Measurements from ENCODE around the gene KCNN1. TPM values are rescaled to one million over a fixed set of nuclear protein-coding genes. Genes with fewer than 3 reads are reported as not detected.

KCNN1 gene
- polyA plus RNA-seq, 3 donors = not detected

- peaks cover 19% of the 10 kb centered on the region for H3K79me2 ChIP-seq (ENCODE audit: insufficient read depth, low read length)
- no peak overlapping the region for H3K27ac ChIP-seq (ENCODE audit: low read depth in 1 of 2, low read length in 2 of 2)
- peaks cover 16% of the 10 kb centered on the region for H4K20me1 ChIP-seq (ENCODE audit: insufficient read depth, low read length)
- no peak overlapping the region for H2AFZ ChIP-seq (ENCODE audit: insufficient read depth, low read depth, low read length, poor library complexity, severe bottlenecking)
- H3K9me3 ChIP-seq (replicated peaks in 1 of 2; ENCODE audit: control insufficient read depth in 1 of 2, insufficient read depth in 1 of 2, low read length in 2 of 2) = no peaks in the 10 kb centered on the region
- WGBS (ENCODE audit: insufficient coverage) = 76% methylated on average over 35 of the region's 41 CpGs
- H3K4me1 ChIP-seq (ENCODE audit: control insufficient read depth in 1 of 2, insufficient read depth in 2 of 2, low read length in 2 of 2) = peaks cover 25 to 36% of the 10 kb centered on the region in 2 donors
- no peak overlapping the region for H3K9ac ChIP-seq (ENCODE audit: insufficient read depth, low read length, poor library complexity, severe bottlenecking)
- H3K4me2 ChIP-seq (replicated peaks; ENCODE audit: extremely low read depth, low read length, poor library complexity, severe bottlenecking) = no peak overlapping the region
- Mint-ChIP-seq H3K27ac (no peak overlapping the region), H3K4me1 (peaks cover 26% of the 10 kb centered on the region), H3K9me3 (peaks cover 0 to 2% (median 0%) of the 10 kb centered on the region in 7 donors), H3K27me3 (ENCODE audit: low read depth in 3 of 3) (peaks cover 2 to 16% (median 11%) of the 10 kb centered on the region in 3 donors), H3K36me3 (peaks cover 2 to 6% of the 10 kb centered on the region in 2 donors), H3K4me3 (no peak overlapping the region)
- TF ChIP-seq CTCF (IDR thresholded peaks at IDR 0.05) = no peak
- no peaks in the 10 kb centered on the region for H3K27me3 ChIP-seq (ENCODE audit: control insufficient read depth in 2 of 2, insufficient read depth in 2 of 2, low read length in 2 of 2)
- DNase-seq = peak in 1 of 3 donors; percentile 23
- intact Hi-C loops (cut with micrococcal nuclease) = loop anchor here (1.0 to 5.0 kb wide), 3 partner anchors 51 to 141 kb away; partner anchors contain the start of gene RPL18A (in 2 of the 2)
- no peak overlapping the region for H3K4me3 ChIP-seq (replicated peaks in 1 of 3; ENCODE audit: low read depth in 2 of 3, low read length in 3 of 3)
- H3K36me3 ChIP-seq (replicated peaks in 1 of 2; ENCODE audit: control insufficient read depth in 1 of 2, insufficient read depth in 2 of 2, low read length in 2 of 2) = no peaks in the 10 kb centered on the region
Observed at GRCh38 chr19:17997969-17998826, 31.3 kb downstream of the KCNN1 start.

- DNase-seq = no peak
- peaks cover 27 to 41% of the 10 kb centered on the region in 2 donors for H3K4me1 ChIP-seq (ENCODE audit: control insufficient read depth in 1 of 2, insufficient read depth in 2 of 2, low read length in 2 of 2)
- peaks cover 25% of the 10 kb centered on the region for H3K79me2 ChIP-seq (ENCODE audit: insufficient read depth, low read length)
- no peak overlapping the region for H3K4me3 ChIP-seq (replicated peaks in 1 of 3; ENCODE audit: low read depth in 2 of 3, low read length in 3 of 3)
- H2AFZ ChIP-seq (ENCODE audit: insufficient read depth, low read depth, low read length, poor library complexity, severe bottlenecking) = no peak overlapping the region
- H3K9me3 Mint-ChIP-seq = peaks cover 0 to 2% (median 0%) of the 10 kb centered on the region in 7 donors
- H3K27me3 Mint-ChIP-seq (ENCODE audit: low read depth in 3 of 3) = peaks cover 2 to 16% (median 11%) of the 10 kb centered on the region in 3 donors
- no peak overlapping the region for H3K4me2 ChIP-seq (replicated peaks; ENCODE audit: extremely low read depth, low read length, poor library complexity, severe bottlenecking)
- H4K20me1 ChIP-seq (ENCODE audit: insufficient read depth, low read length) = peaks cover 22% of the 10 kb centered on the region
- intact Hi-C loops (cut with micrococcal nuclease) = loop anchor here (1.0 to 5.0 kb wide), 2 partner anchors 60 to 141 kb away; partner anchors contain the start of gene RPL18A (in 2 of the 2)
- H3K27ac ChIP-seq (ENCODE audit: low read depth in 1 of 2, low read length in 2 of 2) = no peak overlapping the region
- H3K36me3 Mint-ChIP-seq = peaks cover 2 to 10% of the 10 kb centered on the region in 2 donors
- H3K36me3 ChIP-seq (replicated peaks in 1 of 2; ENCODE audit: control insufficient read depth in 1 of 2, insufficient read depth in 2 of 2, low read length in 2 of 2) = no peaks in the 10 kb centered on the region
- H3K27ac Mint-ChIP-seq = no peak overlapping the region
- no peaks in the 10 kb centered on the region for H3K27me3 ChIP-seq (ENCODE audit: control insufficient read depth in 2 of 2, insufficient read depth in 2 of 2, low read length in 2 of 2)
- H3K4me3 Mint-ChIP-seq = peak overlapping the region in 1 of 2 donors; percentile 7
- WGBS (ENCODE audit: insufficient coverage) = 100% methylated on average over 1 of the region's 5 CpGs
- no peaks in the 10 kb centered on the region for H3K9me3 ChIP-seq (replicated peaks in 1 of 2; ENCODE audit: control insufficient read depth in 1 of 2, insufficient read depth in 1 of 2, low read length in 2 of 2)
- H3K9ac ChIP-seq (ENCODE audit: insufficient read depth, low read length, poor library complexity, severe bottlenecking) = no peak overlapping the region
- peaks cover 29% of the 10 kb centered on the region for H3K4me1 Mint-ChIP-seq
- no peak for TF ChIP-seq CTCF (IDR thresholded peaks at IDR 0.05)
Observed at GRCh38 chr19:17998827-17999150, 31.9 kb downstream of the KCNN1 start.

All from CD14-positive monocyte (primary cell).